GM23338 (cell line): ENCODE results near the gene NSUN3. TPM values are rescaled to one million over a fixed set of nuclear protein-coding genes. Genes with fewer than 3 reads are reported as not detected.

Experiments
- ATAC-seq: fragments of 200-7000 bp; cut with Tn5 transposase; 3 replicates; pipeline ENCODE4 v1.9.1; 2020
- DNase-seq: peaks from one replicate; pipeline ENCODE4 v3.0.0-alpha.2; 2015; ENCODE audit warnings: low spot score
- H2AFZ ChIP-seq: fragments of 200-600 bp; sonication (generic); 2 replicates; pipeline ENCODE4 v1.8.0; 2016; ENCODE audit warnings: antibody characterized with exemption, mild to moderate bottlenecking, moderate library complexity
- H3F3A ChIP-seq: fragments of 200-600 bp; sonication (generic); replicated peaks from 2 replicates; pipeline ENCODE4 v1.8.0; 2017; ENCODE audit warnings: antibody characterized with exemption, mixed run types, low read depth
- H3K27ac ChIP-seq: fragments of 200-600 bp; sonication (generic); 2 replicates; pipeline ENCODE4 v1.6.1; 2016; ENCODE audit warnings: low read depth
- H3K27me3 ChIP-seq: fragments of 200-600 bp; sonication (generic); 2 replicates; pipeline ENCODE4 v1.8.0; 2016; ENCODE audit warnings: mild to moderate bottlenecking, mixed run types, moderate library complexity; ENCODE audit not compliant: insufficient read depth
- H3K36me3 ChIP-seq: fragments of 200-600 bp; sonication (generic); 2 replicates; pipeline ENCODE4 v1.8.0; 2016; ENCODE audit warnings: mild to moderate bottlenecking; ENCODE audit not compliant: insufficient read depth
- H3K4me1 ChIP-seq: fragments of 200-600 bp; sonication (generic); 2 replicates; pipeline ENCODE4 v1.8.0; 2016; ENCODE audit warnings: mild to moderate bottlenecking, moderate library complexity; ENCODE audit not compliant: insufficient read depth
- H3K4me2 ChIP-seq: fragments of 200-600 bp; sonication (generic); 2 replicates; pipeline ENCODE4 v1.7.1; 2017; ENCODE audit warnings: mixed run types
- H3K4me3 ChIP-seq: fragments of 200-600 bp; sonication (generic); 2 replicates; pipeline ENCODE4 v1.6.1; 2016; ENCODE audit warnings: mixed run types
- H3K79me2 ChIP-seq: fragments of 200-600 bp; sonication (generic); replicated peaks from 2 replicates; pipeline ENCODE4 v1.8.0; 2017; ENCODE audit warnings: mild to moderate bottlenecking; ENCODE audit not compliant: insufficient read depth
- H3K9me2 ChIP-seq: fragments of 200-600 bp; sonication (generic); 2 replicates; pipeline ENCODE4 v1.8.0; 2017; ENCODE audit not compliant: insufficient read depth
- H4K20me1 ChIP-seq: fragments of 200-600 bp; sonication (generic); replicated peaks from 2 replicates; pipeline ENCODE4 v1.8.0; 2017; ENCODE audit warnings: mild to moderate bottlenecking; ENCODE audit not compliant: insufficient read depth
- H3K27ac Mint-ChIP-seq: 2 replicates; pipeline ENCODE4 v1.8.0; 2020; ENCODE audit warnings: inconsistent platforms, mild to moderate bottlenecking, moderate library complexity, mixed read lengths
- H3K27me3 Mint-ChIP-seq: 3 replicates; pipeline ENCODE4 v1.8.0; 2022; ENCODE audit warnings: low read depth, mild to moderate bottlenecking, moderate library complexity, mixed read lengths, inconsistent platforms; ENCODE audit not compliant: insufficient read depth, poor library complexity
- H3K36me3 Mint-ChIP-seq: 3 replicates; pipeline ENCODE4 v1.8.0; 2021; ENCODE audit warnings: low read depth, mild to moderate bottlenecking, inconsistent platforms, moderate library complexity, mixed read lengths
- H3K4me1 Mint-ChIP-seq: 3 replicates; pipeline ENCODE4 v1.8.0; 2020; ENCODE audit warnings: mild to moderate bottlenecking, inconsistent platforms, mixed read lengths
- H3K4me3 Mint-ChIP-seq: 3 replicates; pipeline ENCODE4 v1.8.0; 2021; ENCODE audit warnings: moderate library complexity, mild to moderate bottlenecking, inconsistent platforms, mixed read lengths
- H3K9me3 Mint-ChIP-seq: 3 replicates; pipeline ENCODE4 v1.8.0; 2020; ENCODE audit warnings: moderate library complexity, mild to moderate bottlenecking, inconsistent platforms, mixed read lengths
- CREB1 ChIP-seq: fragments of 250-450 bp; sonication (Bioruptor Pico); IDR thresholded peaks from 2 replicates; pipeline ENCODE4 v1.5.0; 2020; ENCODE audit warnings: low read depth, mild to moderate bottlenecking, moderate library complexity
- CTCF ChIP-seq, 2 experiments: fragments of 200-600 bp in 1 of 2; sonication (generic) in 1 of 2; conservative IDR thresholded peaks; 2 replicates each; pipeline versions ENCODE4 v1.5.1 to v1.6.1; 2016 to 2017; ENCODE audit warnings: antibody characterized with exemption in 2 of 2, low read depth in 2 of 2, mild to moderate bottlenecking in 2 of 2, moderate library complexity in 1 of 2
- EZH2 ChIP-seq: fragments of 200-600 bp; sonication (generic); IDR thresholded peaks from one replicate; pipeline ENCODE4 v1.8.0; 2017; ENCODE audit warnings: antibody characterized with exemption, mild to moderate bottlenecking, low read depth; ENCODE audit not compliant: unreplicated experiment
- EZH2phosphoT487 ChIP-seq: fragments of 200-600 bp; sonication (generic); IDR thresholded peaks from one replicate; pipeline ENCODE4 v1.8.1; 2018; ENCODE audit warnings: antibody characterized with exemption; ENCODE audit not compliant: unreplicated experiment
- JUNB ChIP-seq: IDR thresholded peaks from one replicate; pipeline ENCODE4 v1.6.1; 2016; ENCODE audit warnings: antibody characterized with exemption; ENCODE audit not compliant: unreplicated experiment
- NANOG ChIP-seq: IDR thresholded peaks from 2 replicates; pipeline ENCODE4 v1.6.1; 2016; ENCODE audit warnings: antibody characterized with exemption, borderline replicate concordance
- POLR2AphosphoS5 ChIP-seq: IDR thresholded peaks from 2 replicates; pipeline ENCODE4 v1.6.1; 2016; ENCODE audit warnings: antibody characterized with exemption, low read depth
- REST ChIP-seq: IDR thresholded peaks from one replicate; pipeline ENCODE4 v1.6.1; 2018; ENCODE audit warnings: antibody characterized with exemption; ENCODE audit not compliant: unreplicated experiment
- STAT1 ChIP-seq: IDR thresholded peaks from one replicate; pipeline ENCODE4 v1.6.1; 2016; ENCODE audit warnings: antibody characterized with exemption; ENCODE audit not compliant: unreplicated experiment
- ZNF114 ChIP-seq: fragments of 250-450 bp; sonication (Bioruptor Pico); IDR thresholded peaks from 2 replicates; pipeline ENCODE4 v1.5.0; 2020; ENCODE audit warnings: mild to moderate bottlenecking, moderate library complexity
- ZNF331 ChIP-seq: fragments of 250-450 bp; sonication (Bioruptor Pico); IDR thresholded peaks from 2 replicates; pipeline ENCODE4 v1.5.0; 2020; ENCODE audit warnings: low read depth, mild to moderate bottlenecking, moderate library complexity
- polyA plus RNA-seq: library from polyadenylated mRNA; unstranded; fragments of >200 nt; fragmentation: Nextera tagmentation; extraction: Ambion mirVana; gene quantifications from 2 replicates; pipeline ENCODE4 v1.2.1, GENCODE V29; 2016
- total RNA-seq: library from RNA; depleted of rRNA; stranded (reverse); fragments of >200 nt; shearing (Covaris generic); gene quantifications from 2 replicates; pipeline ENCODE4 v1.2.3, GENCODE V29; 2014
- TF ChIP-seq, protein P1 (sequence below): fragments of 250-450 bp; sonication (Bioruptor Pico); IDR thresholded peaks from 2 replicates; pipeline ENCODE4 v1.5.0; 2020; ENCODE audit warnings: mild to moderate bottlenecking, moderate library complexity

NSUN3 gene
- total and polyA plus RNA-seq, 2 experiments from 2014 or later, result 5.4 to 10.6 TPM

DNA sequence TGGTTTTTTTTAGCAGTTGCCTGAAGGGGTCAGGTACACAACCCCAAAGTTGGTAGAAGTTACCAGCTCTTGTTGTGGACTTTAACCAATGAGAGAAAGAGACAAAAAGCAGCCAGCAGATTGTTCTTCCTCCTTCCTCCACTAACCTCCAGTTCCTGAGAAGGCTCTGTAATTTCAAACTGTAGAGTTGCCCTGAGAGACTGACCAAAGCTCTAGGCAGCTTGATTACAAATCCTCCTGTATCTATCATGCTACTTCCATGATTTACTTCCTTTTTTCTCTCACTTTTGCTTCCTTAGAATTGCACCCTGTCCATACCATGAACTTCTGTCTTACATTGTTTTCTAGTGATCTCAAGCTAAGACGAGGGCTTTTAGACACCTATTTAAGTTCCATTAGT is 29.2 kb downstream of the NSUN3 start (continued):
- TF ChIP-seq, protein P1, sequence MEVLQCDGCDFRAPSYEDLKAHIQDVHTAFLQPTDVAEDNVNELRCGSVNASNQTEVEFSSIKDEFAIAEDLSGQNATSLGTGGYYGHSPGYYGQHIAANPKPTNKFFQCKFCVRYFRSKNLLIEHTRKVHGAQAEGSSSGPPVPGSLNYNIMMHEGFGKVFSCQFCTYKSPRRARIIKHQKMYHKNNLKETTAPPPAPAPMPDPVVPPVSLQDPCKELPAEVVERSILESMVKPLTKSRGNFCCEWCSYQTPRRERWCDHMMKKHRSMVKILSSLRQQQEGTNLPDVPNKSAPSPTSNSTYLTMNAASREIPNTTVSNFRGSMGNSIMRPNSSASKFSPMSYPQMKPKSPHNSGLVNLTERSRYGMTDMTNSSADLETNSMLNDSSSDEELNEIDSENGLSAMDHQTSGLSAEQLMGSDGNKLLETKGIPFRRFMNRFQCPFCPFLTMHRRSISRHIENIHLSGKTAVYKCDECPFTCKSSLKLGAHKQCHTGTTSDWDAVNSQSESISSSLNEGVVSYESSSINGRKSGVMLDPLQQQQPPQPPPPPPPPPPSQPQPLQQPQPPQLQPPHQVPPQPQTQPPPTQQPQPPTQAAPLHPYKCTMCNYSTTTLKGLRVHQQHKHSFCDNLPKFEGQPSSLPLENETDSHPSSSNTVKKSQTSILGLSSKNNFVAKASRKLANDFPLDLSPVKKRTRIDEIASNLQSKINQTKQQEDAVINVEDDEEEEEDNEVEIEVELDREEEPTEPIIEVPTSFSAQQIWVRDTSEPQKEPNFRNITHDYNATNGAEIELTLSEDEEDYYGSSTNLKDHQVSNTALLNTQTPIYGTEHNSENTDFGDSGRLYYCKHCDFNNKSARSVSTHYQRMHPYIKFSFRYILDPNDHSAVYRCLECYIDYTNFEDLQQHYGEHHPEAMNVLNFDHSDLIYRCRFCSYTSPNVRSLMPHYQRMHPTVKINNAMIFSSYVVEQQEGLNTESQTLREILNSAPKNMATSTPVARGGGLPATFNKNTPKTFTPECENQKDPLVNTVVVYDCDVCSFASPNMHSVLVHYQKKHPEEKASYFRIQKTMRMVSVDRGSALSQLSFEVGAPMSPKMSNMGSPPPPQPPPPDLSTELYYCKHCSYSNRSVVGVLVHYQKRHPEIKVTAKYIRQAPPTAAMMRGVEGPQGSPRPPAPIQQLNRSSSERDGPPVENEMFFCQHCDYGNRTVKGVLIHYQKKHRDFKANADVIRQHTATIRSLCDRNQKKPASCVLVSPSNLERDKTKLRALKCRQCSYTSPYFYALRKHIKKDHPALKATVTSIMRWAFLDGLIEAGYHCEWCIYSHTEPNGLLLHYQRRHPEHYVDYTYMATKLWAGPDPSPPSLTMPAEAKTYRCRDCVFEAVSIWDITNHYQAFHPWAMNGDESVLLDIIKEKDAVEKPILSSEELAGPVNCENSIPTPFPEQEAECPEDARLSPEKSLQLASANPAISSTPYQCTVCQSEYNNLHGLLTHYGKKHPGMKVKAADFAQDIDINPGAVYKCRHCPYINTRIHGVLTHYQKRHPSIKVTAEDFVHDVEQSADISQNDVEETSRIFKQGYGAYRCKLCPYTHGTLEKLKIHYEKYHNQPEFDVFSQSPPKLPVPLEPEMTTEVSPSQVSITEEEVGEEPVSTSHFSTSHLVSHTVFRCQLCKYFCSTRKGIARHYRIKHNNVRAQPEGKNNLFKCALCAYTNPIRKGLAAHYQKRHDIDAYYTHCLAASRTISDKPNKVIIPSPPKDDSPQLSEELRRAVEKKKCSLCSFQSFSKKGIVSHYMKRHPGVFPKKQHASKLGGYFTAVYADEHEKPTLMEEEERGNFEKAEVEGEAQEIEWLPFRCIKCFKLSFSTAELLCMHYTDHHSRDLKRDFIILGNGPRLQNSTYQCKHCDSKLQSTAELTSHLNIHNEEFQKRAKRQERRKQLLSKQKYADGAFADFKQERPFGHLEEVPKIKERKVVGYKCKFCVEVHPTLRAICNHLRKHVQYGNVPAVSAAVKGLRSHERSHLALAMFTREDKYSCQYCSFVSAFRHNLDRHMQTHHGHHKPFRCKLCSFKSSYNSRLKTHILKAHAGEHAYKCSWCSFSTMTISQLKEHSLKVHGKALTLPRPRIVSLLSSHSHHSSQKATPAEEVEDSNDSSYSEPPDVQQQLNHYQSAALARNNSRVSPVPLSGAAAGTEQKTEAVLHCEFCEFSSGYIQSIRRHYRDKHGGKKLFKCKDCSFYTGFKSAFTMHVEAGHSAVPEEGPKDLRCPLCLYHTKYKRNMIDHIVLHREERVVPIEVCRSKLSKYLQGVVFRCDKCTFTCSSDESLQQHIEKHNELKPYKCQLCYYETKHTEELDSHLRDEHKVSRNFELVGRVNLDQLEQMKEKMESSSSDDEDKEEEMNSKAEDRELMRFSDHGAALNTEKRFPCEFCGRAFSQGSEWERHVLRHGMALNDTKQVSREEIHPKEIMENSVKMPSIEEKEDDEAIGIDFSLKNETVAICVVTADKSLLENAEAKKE (CRISPR knock-in tag), result no peak
- no peak for TF ChIP-seq ZNF331
- TF ChIP-seq CTCF (conservative IDR thresholded peaks at IDR 0.05; ENCODE audit: low read depth in 2 of 2), result no peak
- no peak for TF ChIP-seq POLR2AphosphoS5
- no peak for TF ChIP-seq CREB1
- no peak for TF ChIP-seq NANOG
- no peak for TF ChIP-seq EZH2
- TF ChIP-seq JUNB, result no peak

- H3K4me1 Mint-ChIP-seq, result no peaks in the 10 kb centered on the region
- no peaks in the 10 kb centered on the region for H3K27me3 ChIP-seq
- H3K4me3 Mint-ChIP-seq, result no peak overlapping the region
- no peaks in the 10 kb centered on the region for H3K4me1 ChIP-seq
- no peak overlapping the region for H3K27ac Mint-ChIP-seq
- H3K9me2 ChIP-seq, result no peaks in the 10 kb centered on the region
- no peaks in the 10 kb centered on the region for H3K27me3 Mint-ChIP-seq
- no peaks in the 10 kb centered on the region for H3K79me2 ChIP-seq
- no peaks in the 10 kb centered on the region for H3K36me3 ChIP-seq
- H3K9me3 Mint-ChIP-seq, result no peaks in the 10 kb centered on the region
- H3K27ac ChIP-seq, result no peak overlapping the region
- DNase-seq, result no peak
- no peaks in the 10 kb centered on the region; the same call in 1 of the 2 replicates for H4K20me1 ChIP-seq
- no peak overlapping the region for H3K4me2 ChIP-seq
- no peak overlapping the region for H3K4me3 ChIP-seq
- H2AFZ ChIP-seq, result no peak overlapping the region
- no peaks in the 10 kb centered on the region; the same call in 2 of the 3 replicates for H3K36me3 Mint-ChIP-seq
- ATAC-seq, result no peak
- no peaks in the 10 kb centered on the region for H3F3A ChIP-seq
- TF ChIP-seq EZH2 (no peak), CREB1 (no peak), ZNF114 (CRISPR knock-in tag) (no peak), REST (no peak), STAT1 (no peak), EZH2phosphoT487 (no peak), CTCF (conservative IDR thresholded peaks at IDR 0.05; ENCODE audit: low read depth in 2 of 2) (no peak)
Observed at GRCh38 chr3:94093151-94093550, 30.3 kb downstream of the NSUN3 start.
